ENCODE data around the gene SERP2. TPM values are rescaled to one million over a fixed set of nuclear protein-coding genes. Genes with fewer than 3 reads are reported as not detected.

The SERP2 gene
- total RNA-seq, 4 donors from 2014 or later = 3.2 to 12.4 (median 3.5) TPM

GRCh38 chr13:44351505-44351854 is 22.1 kb upstream of the SERP2 start:
- no peaks in the 10 kb centered on the region for H3K4me1 ChIP-seq
- no peaks in the 10 kb centered on the region for H3K27me3 ChIP-seq
- no peak overlapping the region for H3K4me3 ChIP-seq
- H3K27ac ChIP-seq = no peak overlapping the region
- no peak for DNase-seq
- H3K9me3 ChIP-seq = no peaks in the 10 kb centered on the region
- no peaks in the 10 kb centered on the region for H3K36me3 ChIP-seq
- TF ChIP-seq, protein P1, sequence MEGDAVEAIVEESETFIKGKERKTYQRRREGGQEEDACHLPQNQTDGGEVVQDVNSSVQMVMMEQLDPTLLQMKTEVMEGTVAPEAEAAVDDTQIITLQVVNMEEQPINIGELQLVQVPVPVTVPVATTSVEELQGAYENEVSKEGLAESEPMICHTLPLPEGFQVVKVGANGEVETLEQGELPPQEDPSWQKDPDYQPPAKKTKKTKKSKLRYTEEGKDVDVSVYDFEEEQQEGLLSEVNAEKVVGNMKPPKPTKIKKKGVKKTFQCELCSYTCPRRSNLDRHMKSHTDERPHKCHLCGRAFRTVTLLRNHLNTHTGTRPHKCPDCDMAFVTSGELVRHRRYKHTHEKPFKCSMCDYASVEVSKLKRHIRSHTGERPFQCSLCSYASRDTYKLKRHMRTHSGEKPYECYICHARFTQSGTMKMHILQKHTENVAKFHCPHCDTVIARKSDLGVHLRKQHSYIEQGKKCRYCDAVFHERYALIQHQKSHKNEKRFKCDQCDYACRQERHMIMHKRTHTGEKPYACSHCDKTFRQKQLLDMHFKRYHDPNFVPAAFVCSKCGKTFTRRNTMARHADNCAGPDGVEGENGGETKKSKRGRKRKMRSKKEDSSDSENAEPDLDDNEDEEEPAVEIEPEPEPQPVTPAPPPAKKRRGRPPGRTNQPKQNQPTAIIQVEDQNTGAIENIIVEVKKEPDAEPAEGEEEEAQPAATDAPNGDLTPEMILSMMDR (IDR thresholded peaks at IDR 0.05) = no peak
- no peak for TF ChIP-seq POLR2A (IDR thresholded peaks at IDR 0.05)

- Histone ChIP-seq H3K9me3 (no peaks in the 10 kb centered on the region), H3K27me3 (no peaks in the 10 kb centered on the region), H3K4me3 (no peak overlapping the region), H3K4me1 (no peaks in the 10 kb centered on the region), H3K36me3 (no peaks in the 10 kb centered on the region), H3K27ac (no peak overlapping the region)
- DNase-seq = no peak
- TF ChIP-seq, protein P1 (IDR thresholded peaks at IDR 0.05) = no peak
- TF ChIP-seq POLR2A (IDR thresholded peaks at IDR 0.05) = no peak
Observed at GRCh38 chr13:44352202-44352601, 21.4 kb upstream of the SERP2 start.

GRCh38 chr13:44352671-44353070 is 21.0 kb upstream of the SERP2 start:
- TF ChIP-seq, protein P1 (IDR thresholded peaks at IDR 0.05) = no peak
- TF ChIP-seq POLR2A (IDR thresholded peaks at IDR 0.05) = no peak
- H3K4me3 ChIP-seq = no peak overlapping the region
- no peaks in the 10 kb centered on the region for H3K4me1 ChIP-seq
- DNase-seq = no peak
- no peaks in the 10 kb centered on the region for H3K36me3 ChIP-seq
- no peaks in the 10 kb centered on the region for H3K27me3 ChIP-seq
- H3K9me3 ChIP-seq = no peaks in the 10 kb centered on the region
- H3K27ac ChIP-seq = no peak overlapping the region

GRCh38 chr13:44354331-44354730 is 19.3 kb upstream of the SERP2 start:
- no peaks in the 10 kb centered on the region for H3K9me3 ChIP-seq
- H3K36me3 ChIP-seq = no peaks in the 10 kb centered on the region
- peaks cover 0 to 2% (median 0%) of the 10 kb centered on the region in 4 donors for H3K4me1 ChIP-seq
- H3K27ac ChIP-seq = no peak overlapping the region
- DNase-seq = no peak
- H3K27me3 ChIP-seq = no peaks in the 10 kb centered on the region
- TF ChIP-seq, protein P1 (IDR thresholded peaks at IDR 0.05) = no peak
- no peak for TF ChIP-seq POLR2A (IDR thresholded peaks at IDR 0.05)
- H3K4me3 ChIP-seq = no peak overlapping the region

DNA sequence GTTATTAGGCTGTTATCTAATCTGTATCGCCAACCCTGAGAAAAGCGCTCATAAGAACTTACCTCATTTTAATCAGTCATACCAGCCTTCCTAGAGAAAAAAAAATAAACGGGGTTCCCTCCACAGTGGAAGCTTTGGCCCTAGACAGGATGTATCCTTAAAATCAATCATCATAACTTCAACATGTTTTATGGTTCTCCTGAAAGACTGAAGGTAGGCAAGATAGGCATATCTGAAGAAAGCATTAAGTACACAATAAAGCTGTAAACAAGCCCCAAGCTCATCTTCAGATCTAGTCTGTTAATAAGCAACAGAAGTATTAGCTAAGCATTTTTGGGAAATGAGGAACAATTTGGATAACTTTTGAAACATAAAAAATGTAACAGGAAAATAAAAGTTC is 18.7 kb upstream of the SERP2 start:
- Histone ChIP-seq H3K27me3 (no peaks in the 10 kb centered on the region), H3K4me1 (peaks cover 0 to 4% (median 0%) of the 10 kb centered on the region in 4 donors), H3K27ac (no peak overlapping the region), H3K9me3 (no peaks in the 10 kb centered on the region), H3K4me3 (no peak overlapping the region), H3K36me3 (no peaks in the 10 kb centered on the region)
- no peak for DNase-seq
- no peak for TF ChIP-seq POLR2A (IDR thresholded peaks at IDR 0.05)
- TF ChIP-seq, protein P1 (IDR thresholded peaks at IDR 0.05) = no peak

- H3K9me3 ChIP-seq = no peaks in the 10 kb centered on the region
Observed at GRCh38 chr13:44355621-44356020, 18.0 kb upstream of the SERP2 start.

More at GRCh38 chr13:44355621-44356020, 18.0 kb upstream of the SERP2 start:
- Histone ChIP-seq H3K27me3 (no peaks in the 10 kb centered on the region), H3K4me3 (no peak overlapping the region), H3K27ac (no peak overlapping the region), H3K4me1 (peaks cover 0 to 4% (median 0%) of the 10 kb centered on the region in 4 donors), H3K36me3 (no peaks in the 10 kb centered on the region)
- DNase-seq = no peak
- no peak for TF ChIP-seq POLR2A (IDR thresholded peaks at IDR 0.05)
- TF ChIP-seq, protein P1 (IDR thresholded peaks at IDR 0.05) = no peak
